ENCODE measurements around the gene WDR73.

The WDR73 gene

DNA sequence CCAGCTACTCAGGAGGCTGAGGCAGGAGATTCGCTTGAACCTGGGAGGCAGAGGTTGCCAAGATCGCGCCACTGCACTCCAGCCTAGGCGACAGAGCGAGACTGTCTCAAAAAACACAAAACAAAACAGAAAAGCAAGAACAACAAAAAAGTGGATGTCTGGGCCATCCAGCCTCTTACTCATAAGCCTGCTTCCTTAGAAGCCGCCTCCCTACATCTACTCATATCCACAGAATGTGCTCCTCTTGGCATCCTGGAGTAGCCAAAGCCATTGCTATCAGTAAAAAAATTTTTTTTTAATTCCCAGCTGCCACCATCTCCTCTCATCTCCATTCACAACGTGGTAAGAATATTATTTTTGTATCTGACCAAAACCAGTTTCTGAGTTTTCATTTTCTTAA lies 42.5 kb downstream of the WDR73 start:
- DNase-seq (ENCODE audit: low spot score): no peak

- no peak for DNase-seq (ENCODE audit: low spot score)
Observed at GRCh38 chr15:84609818-84610525, 44.1 kb downstream of the WDR73 start.

DNA sequence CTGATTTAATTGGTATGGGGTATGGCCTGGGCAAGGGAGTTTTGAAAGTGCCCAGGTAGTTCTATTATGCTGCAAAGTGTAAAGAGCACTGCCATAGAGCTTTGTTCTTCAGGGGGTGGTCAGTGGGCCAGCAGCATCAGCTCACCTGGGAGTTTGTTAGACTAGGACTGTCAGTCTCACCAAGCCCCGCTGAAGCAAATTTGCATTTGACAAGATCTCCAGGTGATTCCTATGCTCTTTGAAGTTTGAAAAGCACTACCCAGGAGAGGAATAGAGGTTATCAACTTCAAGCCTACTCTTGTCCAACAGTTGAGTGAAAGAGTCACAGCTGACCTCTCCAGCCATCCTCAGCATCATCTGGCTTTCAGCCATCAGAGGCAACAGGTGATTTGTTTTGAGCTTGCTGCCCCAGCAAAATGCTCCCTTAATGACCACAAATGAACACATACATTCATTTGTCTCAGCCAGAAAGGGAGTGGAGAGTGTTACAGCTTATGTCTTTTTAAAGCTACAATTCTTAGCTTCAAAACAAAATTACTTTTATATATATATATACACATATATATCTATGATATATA lies 45.3 kb downstream of the WDR73 start:
- DNase-seq (ENCODE audit: low spot score): no peak

DNA sequence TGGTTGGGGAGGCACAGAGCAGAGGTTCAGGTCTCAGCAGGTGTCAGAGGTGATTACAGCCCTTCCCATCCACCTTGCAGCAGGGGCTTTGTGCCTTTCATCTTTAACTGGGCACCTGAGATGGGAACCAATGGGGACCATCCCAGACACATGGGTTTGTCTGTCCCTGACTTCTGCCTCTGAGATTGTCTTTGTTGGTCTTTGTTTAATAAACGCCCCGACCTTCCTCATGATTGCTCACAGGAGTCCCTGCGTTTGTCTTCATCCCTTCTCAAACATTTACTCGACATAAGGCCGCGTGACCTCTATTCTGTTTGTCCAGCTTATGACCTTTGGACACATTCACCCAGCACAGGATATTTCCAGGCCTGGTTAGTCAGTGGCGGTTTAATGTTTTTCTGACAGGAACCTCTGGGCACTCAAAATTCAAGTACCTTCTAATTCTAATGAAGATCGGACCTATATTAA lies 47.4 kb downstream of the WDR73 start:
- no peak for DNase-seq (ENCODE audit: low spot score)

GRCh38 chr15:84605554-84605882 lies 48.6 kb downstream of the WDR73 start:
- DNase-seq (ENCODE audit: low spot score): no peak

DNA sequence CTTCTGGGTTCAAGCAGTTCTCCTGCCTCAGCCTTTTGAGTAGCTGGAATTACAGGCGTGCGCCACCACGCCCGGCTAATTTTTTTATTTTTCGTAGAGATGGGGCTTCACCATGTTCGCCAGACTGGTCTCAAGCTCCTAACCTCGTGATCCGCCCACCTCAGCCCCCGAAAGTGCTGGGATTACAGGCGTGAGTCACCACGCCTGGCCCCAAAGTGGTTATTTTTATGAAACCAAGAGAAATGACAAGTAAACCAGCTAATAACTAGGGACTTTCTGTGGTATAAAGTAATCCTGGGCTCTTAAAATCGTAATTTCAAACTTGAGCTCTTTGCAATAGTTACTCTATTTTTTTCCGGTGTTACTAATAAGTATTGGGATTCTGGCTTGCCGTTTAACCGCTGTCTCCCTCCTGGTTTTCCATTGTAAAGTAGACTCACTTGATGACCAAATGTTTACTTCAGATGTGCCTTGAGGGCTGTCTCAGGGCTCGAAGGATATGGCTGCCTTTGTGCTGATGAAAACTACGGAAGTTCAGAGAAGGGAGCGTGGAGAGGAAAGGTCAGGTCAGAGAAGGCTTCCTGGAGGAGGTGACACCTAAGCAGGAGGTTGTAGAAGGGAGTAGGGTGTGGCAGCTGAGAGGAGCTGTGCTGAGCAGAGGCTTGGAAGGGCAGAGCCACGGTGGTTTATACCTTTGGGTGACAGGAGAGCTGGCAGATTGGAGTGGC lies 49.1 kb downstream of the WDR73 start:
- DNase-seq (ENCODE audit: low spot score): no peak

DNA sequence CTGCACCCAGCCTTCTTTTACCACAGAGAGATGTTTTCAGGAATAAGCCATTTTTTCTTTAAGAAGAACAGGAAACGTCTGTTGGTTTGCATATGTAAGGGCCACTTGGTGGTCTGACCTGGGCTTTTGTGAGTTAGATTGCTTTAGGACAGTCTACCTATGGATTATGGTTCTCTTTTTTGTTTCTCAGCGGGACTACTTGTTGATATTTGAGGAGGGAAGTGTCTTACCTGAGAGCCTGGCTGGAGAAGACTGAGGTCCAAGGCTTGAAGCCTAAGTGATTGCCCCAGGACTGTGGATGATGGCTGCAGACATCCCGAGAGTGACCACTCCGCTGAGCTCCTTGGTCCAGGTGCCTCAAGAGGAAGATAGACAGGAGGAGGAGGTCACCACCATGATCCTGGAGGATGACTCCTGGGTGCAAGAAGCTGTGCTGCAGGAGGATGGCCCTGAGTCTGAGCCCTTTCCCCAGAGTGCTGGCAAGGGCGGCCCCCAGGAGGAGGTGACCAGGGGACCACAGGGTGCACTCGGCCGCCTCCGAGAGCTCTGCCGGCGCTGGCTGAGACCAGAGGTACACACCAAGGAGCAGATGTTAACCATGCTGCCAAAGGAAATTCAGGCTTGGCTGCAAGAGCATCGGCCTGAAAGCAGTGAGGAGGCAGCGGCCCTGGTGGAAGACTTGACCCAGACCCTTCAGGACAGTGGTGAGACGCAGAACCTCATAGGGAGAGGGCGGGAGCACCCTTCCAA lies 50.3 kb downstream of the WDR73 start:
- DNase-seq (ENCODE audit: low spot score): no peak

DNA sequence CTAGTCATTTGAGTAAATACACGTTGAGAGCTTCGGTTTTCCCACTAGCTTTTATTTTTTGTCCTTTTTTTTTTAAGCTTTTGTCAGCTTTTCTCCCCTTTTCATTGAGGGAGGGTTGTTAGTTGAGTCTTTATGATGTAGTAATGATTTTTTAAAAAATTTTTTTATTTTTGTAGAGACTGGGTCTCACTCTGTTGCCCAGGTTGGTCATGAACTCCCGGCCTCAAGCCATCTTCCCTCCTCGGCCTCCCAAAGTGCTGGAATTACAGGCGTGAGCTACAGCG lies 52.6 kb downstream of the WDR73 start:
- no peak for DNase-seq (ENCODE audit: low spot score)

DNA sequence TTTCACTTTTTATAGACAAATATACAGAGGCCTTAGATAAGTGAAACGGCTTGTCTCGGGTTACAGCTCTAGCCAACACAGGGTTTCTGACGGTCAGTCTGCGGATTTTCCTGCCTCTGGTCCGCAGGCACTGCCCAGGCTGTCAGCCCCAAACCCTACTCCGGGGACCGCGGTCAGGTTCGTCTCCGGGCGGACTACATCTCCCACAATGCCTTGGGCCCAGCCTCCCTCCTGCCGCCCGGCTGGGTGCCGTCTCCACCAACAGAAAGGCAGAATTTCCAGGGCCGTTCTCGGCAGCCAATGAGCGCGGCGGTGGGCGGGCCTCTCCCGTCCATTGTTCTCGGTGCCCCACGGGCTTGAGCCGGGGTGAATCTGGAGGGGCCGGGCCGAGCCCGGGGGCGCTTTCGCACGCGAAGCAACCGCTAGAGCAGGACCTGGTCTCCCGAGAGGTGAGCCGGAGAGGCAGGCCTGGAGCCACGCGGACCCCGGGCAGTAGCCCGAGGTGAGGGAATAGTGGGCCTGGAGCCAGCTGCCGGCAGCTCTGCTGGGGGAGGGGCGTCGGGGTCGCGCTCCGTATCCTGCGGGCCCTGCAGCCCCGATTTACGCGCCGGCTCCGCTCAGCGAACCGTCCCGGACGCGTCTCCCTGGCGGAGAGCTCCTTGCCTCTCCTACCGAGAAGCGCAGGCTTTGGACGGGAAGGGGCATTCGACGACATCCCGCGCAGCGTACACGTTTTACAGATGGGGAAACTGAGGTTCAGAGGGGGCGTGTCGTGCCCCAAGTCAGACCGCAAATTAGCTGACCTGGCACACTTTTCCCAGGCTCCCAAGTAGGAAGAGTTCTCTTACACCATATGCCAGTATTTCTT lies 53.2 kb downstream of the WDR73 start, which contains the start of gene ZSCAN2:
Gene ZSCAN2, plus strand, starts transcription at position 323 of the 868 bp plus-strand sequence. CDS start 2,919 bp downstream, outside the sequence.
- DNase-seq (ENCODE audit: low spot score): peak; percentile 96

- peak; percentile 64 for DNase-seq (ENCODE audit: low spot score)
Observed at GRCh38 chr15:84600331-84600686, 53.8 kb downstream of the WDR73 start.

- no peak for DNase-seq (ENCODE audit: low spot score)
Observed at GRCh38 chr15:84599906-84600305, 54.2 kb downstream of the WDR73 start.

- DNase-seq (ENCODE audit: low spot score): peak; percentile 58
Observed at GRCh38 chr15:84598993-84599392, 55.1 kb downstream of the WDR73 start.

- DNase-seq (ENCODE audit: low spot score): peak; percentile 13
Observed at GRCh38 chr15:84598250-84598649, 55.8 kb downstream of the WDR73 start.

DNA sequence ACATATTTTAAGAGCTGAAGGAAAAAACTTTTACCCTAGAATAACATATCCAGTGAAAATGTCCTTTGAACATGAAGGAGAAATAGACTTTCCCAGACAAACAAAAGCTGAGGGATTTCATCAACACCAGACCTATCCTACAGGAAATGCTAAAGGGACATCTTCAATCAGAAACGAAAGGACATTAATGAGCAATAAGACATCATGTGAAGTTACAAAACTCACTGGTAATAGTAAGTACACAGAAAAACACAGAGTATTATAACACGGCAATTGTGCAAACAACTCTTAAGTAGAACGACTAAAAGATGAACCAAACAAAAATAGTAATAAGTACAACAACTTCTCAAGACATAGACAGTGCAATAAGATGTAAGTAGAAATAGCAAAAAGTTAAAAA lies 56.8 kb downstream of the WDR73 start:
- no peak for DNase-seq (ENCODE audit: low spot score)

GRCh38 chr15:84595660-84596059 lies 58.4 kb downstream of the WDR73 start:
- DNase-seq (ENCODE audit: low spot score): no peak

DNA sequence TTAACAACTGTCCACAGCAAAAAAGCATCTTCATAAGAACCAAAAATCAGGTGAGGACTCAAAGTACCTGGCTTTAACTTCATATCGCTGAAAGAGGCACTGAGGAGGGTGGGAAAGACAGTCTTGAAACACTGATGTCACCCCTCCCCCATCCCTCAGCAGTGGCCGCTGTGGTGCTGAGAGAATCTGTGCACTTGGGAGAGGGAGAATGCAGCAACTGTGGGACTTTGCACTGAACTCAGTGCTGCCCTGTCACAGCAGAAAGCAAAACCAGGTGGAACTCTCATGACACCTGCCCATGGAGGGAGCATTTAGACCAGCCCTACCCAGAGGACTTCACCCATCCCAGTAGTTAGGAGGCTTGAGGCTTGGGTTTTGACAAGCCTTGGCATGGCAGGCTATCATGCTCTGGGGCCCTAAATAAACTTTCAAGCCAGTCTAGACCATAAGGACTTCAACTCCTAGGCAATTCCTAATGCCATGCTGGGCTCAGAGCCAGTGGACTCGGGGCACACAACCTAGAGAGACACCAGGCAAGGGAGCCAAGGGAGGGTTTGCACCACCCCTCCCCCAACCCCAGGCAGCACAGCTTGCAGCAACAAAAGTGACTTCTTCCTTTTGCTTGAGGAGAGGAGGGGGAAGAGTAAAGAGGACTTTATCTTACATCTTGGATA lies 59.3 kb downstream of the WDR73 start:
- no peak for DNase-seq (ENCODE audit: low spot score)

DNA sequence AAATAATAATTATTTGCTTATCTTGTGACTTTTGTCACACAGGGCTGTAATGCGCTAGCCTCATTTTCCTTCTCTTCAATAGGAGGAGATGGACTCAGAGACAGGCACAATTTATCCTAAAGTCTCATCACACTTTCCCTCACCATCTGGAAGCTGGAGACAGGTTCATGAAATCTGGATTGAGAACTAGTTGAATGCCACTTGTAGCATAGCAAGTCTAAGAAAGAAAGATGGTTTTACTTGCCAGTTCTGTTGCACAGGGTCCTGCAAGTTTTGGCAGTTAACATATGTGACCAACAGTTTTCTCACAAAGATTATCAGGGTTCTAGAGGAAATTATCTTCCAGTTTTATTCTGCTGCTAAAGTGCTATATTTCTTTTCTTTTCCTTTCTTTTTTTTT lies 62.3 kb downstream of the WDR73 start:
- no peak for DNase-seq (ENCODE audit: low spot score)

- DNase-seq (ENCODE audit: low spot score): no peak
Observed at GRCh38 chr15:84590406-84590805, 63.7 kb downstream of the WDR73 start.

Data from cerebellar cortex (tissue), 1 donor.